HepG2 (cell line): ENCODE measurements around the gene C5.

ENCODE experiments used
- CTCF ChIP-seq: sonication (generic); formaldehyde crosslinking; IDR thresholded peaks from 2 replicates; pipeline ENCODE4 v1.5.0; 2020; ENCODE audit warnings: mild to moderate bottlenecking, missing genetic modification reagents, moderate library complexity
- TCF7 ChIP-seq: sonication (generic); IDR thresholded peaks from 2 replicates; pipeline ENCODE4 v1.6.1; 2016; ENCODE audit warnings: antibody characterized with exemption, low read depth

DNA sequence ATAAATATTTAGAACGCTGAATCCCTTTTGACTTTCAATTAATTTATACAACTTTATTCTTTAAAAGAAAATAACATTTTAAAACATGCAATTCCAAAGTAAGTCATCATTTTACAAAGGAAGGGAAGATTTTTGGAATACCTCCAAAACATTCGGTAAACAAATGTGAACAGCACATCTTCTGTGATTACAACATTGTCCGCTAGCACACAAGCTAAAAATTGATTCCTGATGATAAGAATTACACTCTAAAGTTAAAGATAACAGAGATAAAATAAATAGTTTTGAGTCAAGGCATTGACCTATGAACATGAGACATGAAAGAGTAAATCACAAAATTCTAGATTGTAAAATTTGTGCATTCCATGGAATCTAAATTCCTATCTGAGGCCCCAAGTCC, 67.2 kb downstream of the C5 start:
- peak; percentile 32; the same call in 1 of the 2 replicates for TF ChIP-seq TCF7
- TF ChIP-seq CTCF: no peak
